ENCODE data around the gene TMPRSS11D. TPM values are rescaled to one million over a fixed set of nuclear protein-coding genes. Genes with fewer than 3 reads are reported as not detected.

The TMPRSS11D gene
- total RNA-seq, 6 experiments from 2014 or later, result not detected

DNA sequence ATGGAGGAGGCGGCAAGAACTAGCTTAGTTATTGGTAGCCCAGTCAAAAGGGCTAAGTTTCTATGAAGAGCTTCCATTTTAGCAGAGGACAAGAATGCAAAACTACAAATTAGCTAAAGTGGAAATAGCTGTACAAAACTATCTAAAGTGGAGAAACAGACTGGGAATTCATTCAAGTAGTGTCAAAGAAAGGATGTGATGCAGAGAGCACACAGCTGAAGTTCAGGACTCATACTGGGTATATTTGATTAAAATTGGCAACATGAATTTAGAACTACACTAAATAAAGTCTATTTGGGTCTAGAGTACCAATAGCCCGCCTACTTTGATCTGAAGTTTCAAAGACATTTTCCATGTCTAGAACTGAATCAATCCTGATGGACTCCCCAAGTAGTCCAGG, 96.5 kb downstream of the TMPRSS11D start:
- WGBS (ENCODE audit: insufficient coverage, low coverage, low lambda C conversion rate, missing lambda C conversion rate), result no CpG with 5 or more reads among the region's 2 CpGs
- H3K27ac ChIP-seq, result no peak overlapping the region
- DNase-seq (no peak), ATAC-seq (no peak)
- H3K4me1 ChIP-seq, result no peaks in the 10 kb centered on the region
- no peaks in the 10 kb centered on the region for H3K36me3 ChIP-seq
- TF ChIP-seq, protein P1, sequence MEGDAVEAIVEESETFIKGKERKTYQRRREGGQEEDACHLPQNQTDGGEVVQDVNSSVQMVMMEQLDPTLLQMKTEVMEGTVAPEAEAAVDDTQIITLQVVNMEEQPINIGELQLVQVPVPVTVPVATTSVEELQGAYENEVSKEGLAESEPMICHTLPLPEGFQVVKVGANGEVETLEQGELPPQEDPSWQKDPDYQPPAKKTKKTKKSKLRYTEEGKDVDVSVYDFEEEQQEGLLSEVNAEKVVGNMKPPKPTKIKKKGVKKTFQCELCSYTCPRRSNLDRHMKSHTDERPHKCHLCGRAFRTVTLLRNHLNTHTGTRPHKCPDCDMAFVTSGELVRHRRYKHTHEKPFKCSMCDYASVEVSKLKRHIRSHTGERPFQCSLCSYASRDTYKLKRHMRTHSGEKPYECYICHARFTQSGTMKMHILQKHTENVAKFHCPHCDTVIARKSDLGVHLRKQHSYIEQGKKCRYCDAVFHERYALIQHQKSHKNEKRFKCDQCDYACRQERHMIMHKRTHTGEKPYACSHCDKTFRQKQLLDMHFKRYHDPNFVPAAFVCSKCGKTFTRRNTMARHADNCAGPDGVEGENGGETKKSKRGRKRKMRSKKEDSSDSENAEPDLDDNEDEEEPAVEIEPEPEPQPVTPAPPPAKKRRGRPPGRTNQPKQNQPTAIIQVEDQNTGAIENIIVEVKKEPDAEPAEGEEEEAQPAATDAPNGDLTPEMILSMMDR (IDR thresholded peaks at IDR 0.05), result no peak
- TF ChIP-seq POLR2A (IDR thresholded peaks at IDR 0.05), result no peak
- H3K4me3 ChIP-seq, result no peak overlapping the region
- H3K27me3 ChIP-seq, result no peaks in the 10 kb centered on the region
- H3K9me3 ChIP-seq, result no peaks in the 10 kb centered on the region
- intact Hi-C loops (cut with DNase I), result no loop called here

GRCh38 chr4:67785528-67785927, 98.3 kb downstream of the TMPRSS11D start:
- no peak for ATAC-seq
- intact Hi-C loops (cut with DNase I), result no loop called here

GRCh38 chr4:67779631-67780030, 104.2 kb downstream of the TMPRSS11D start:
- Histone ChIP-seq H3K4me1 (no peaks in the 10 kb centered on the region), H3K27me3 (no peaks in the 10 kb centered on the region), H3K27ac (no peak overlapping the region), H3K4me3 (no peak overlapping the region), H3K9me3 (no peaks in the 10 kb centered on the region), H3K36me3 (no peaks in the 10 kb centered on the region)
- no peak for DNase-seq
- intact Hi-C loops (cut with DNase I), result no loop called here
- 65% methylated on average over 2 of the region's 2 CpGs for WGBS (ENCODE audit: insufficient coverage, low coverage, low lambda C conversion rate, missing lambda C conversion rate)
- ATAC-seq, result no peak
- TF ChIP-seq, protein P1 (IDR thresholded peaks at IDR 0.05), result no peak
- TF ChIP-seq POLR2A (IDR thresholded peaks at IDR 0.05), result no peak

More at GRCh38 chr4:67785528-67785927, 98.3 kb downstream of the TMPRSS11D start:
- TF ChIP-seq, protein P1 (IDR thresholded peaks at IDR 0.05), result no peak
- no peak for TF ChIP-seq POLR2A (IDR thresholded peaks at IDR 0.05)
- Histone ChIP-seq H3K27ac (no peak overlapping the region), H3K9me3 (no peaks in the 10 kb centered on the region), H3K27me3 (no peaks in the 10 kb centered on the region), H3K36me3 (no peaks in the 10 kb centered on the region), H3K4me3 (no peak overlapping the region), H3K4me1 (no peaks in the 10 kb centered on the region)
- 65% methylated on average over 2 of the region's 2 CpGs for WGBS (ENCODE audit: insufficient coverage, low coverage, low lambda C conversion rate, missing lambda C conversion rate)
- no peak for DNase-seq

DNA sequence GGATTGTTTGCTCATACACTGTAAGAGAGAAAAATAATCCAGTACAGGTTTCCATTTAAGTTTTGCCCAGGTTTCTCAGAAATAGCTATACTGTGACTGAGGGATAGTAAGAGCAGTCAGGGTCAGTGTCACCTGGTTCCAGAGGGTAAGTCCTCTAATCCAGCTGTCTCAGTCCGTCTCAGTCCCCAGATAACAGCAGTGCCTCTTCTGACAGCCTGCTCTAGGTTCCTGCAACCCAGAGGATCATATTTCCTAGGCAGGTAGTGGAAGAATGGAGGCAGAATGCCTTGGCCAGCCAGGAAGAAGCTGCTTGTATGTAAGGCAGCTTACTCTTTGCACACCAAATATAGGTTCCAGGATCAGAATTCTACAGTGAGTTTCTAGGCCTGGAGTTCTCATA, 107.1 kb downstream of the TMPRSS11D start:
- Histone ChIP-seq H3K9me3 (no peaks in the 10 kb centered on the region), H3K4me3 (no peak overlapping the region), H3K27ac (no peak overlapping the region), H3K4me1 (no peaks in the 10 kb centered on the region), H3K36me3 (no peaks in the 10 kb centered on the region), H3K27me3 (no peaks in the 10 kb centered on the region)
- 100% methylated on average over 1 of the region's 1 CpG for WGBS (ENCODE audit: insufficient coverage, low coverage, low lambda C conversion rate, missing lambda C conversion rate)
- DNase-seq (no peak), ATAC-seq (no peak)
- TF ChIP-seq, protein P1 (IDR thresholded peaks at IDR 0.05), result no peak
- no peak for TF ChIP-seq POLR2A (IDR thresholded peaks at IDR 0.05)
- intact Hi-C loops (cut with DNase I), result no loop called here

Other genes with a start within 250 kb of the TMPRSS11D start
- gene UBA6, start 182.8 kb downstream of the TMPRSS11D start, total RNA-seq, result 10 to 100 TPM; 17.5 to 46.5 (median 24.7) TPM
- not detected for gene GNRHR, start 129.6 kb downstream of the TMPRSS11D start, total RNA-seq
- not detected for gene TMPRSS11A, start 79.5 kb upstream of the TMPRSS11D start, total RNA-seq
- gene TMPRSS11F, start 245.9 kb upstream of the TMPRSS11D start, total RNA-seq, result under 1 TPM in 1 of 6 experiments, not detected in 5; 0.12 TPM

All from right lobe of liver (tissue), 6 donors.